Stimulated activated CD8-positive, alpha-beta memory T cell treated with anti-CD3 and anti-CD28 coated beads, Interleukin-15, amount 100 ng/mL, for 1 hour (primary cell): ENCODE results near the gene KCNK5.

Experiments
- DNase-seq: peaks from one replicate; pipeline ENCODE4 v3.0.0-alpha.2; 2020; ENCODE audit warnings: low read depth

KCNK5 gene

GRCh38 chr6:39197922-39198500 lies 31.3 kb downstream of the KCNK5 start:
- no peak for DNase-seq

GRCh38 chr6:39197521-39197920 lies 31.8 kb downstream of the KCNK5 start:
- DNase-seq, result no peak

GRCh38 chr6:39196673-39197091 lies 32.6 kb downstream of the KCNK5 start:
- no peak for DNase-seq

GRCh38 chr6:39195792-39196385 lies 33.4 kb downstream of the KCNK5 start:
- DNase-seq, result no peak

- no peak for DNase-seq
Observed at GRCh38 chr6:39194466-39194865, 34.8 kb downstream of the KCNK5 start.

GRCh38 chr6:39193201-39193791 lies 36.0 kb downstream of the KCNK5 start:
- DNase-seq, result no peak

GRCh38 chr6:39192736-39193135 lies 36.5 kb downstream of the KCNK5 start:
- DNase-seq, result no peak

- DNase-seq, result no peak
Observed at GRCh38 chr6:39191236-39191930, 37.9 kb downstream of the KCNK5 start.

- no peak for DNase-seq
Observed at GRCh38 chr6:39190545-39191235, 38.6 kb downstream of the KCNK5 start.

- no peak for DNase-seq
Observed at GRCh38 chr6:39189915-39190544, 39.2 kb downstream of the KCNK5 start.

- no peak for DNase-seq
Observed at GRCh38 chr6:39189131-39189530, 40.1 kb downstream of the KCNK5 start.

GRCh38 chr6:39188571-39188970 lies 40.7 kb downstream of the KCNK5 start:
- no peak for DNase-seq

- DNase-seq, result no peak
Observed at GRCh38 chr6:39188098-39188450, 41.2 kb downstream of the KCNK5 start.

GRCh38 chr6:39184906-39185580 lies 44.2 kb downstream of the KCNK5 start:
- DNase-seq, result no peak

- no peak for DNase-seq
Observed at GRCh38 chr6:39182604-39183003, 46.7 kb downstream of the KCNK5 start.

GRCh38 chr6:39181826-39182225 lies 47.4 kb downstream of the KCNK5 start:
- no peak for DNase-seq

- no peak for DNase-seq
Observed at GRCh38 chr6:39181333-39181732, 47.9 kb downstream of the KCNK5 start.

- no peak for DNase-seq
Observed at GRCh38 chr6:39178804-39179203, 50.5 kb downstream of the KCNK5 start.

GRCh38 chr6:39178235-39178634 lies 51.0 kb downstream of the KCNK5 start:
- no peak for DNase-seq

GRCh38 chr6:39177130-39177529 lies 52.1 kb downstream of the KCNK5 start:
- no peak for DNase-seq

- no peak for DNase-seq
Observed at GRCh38 chr6:39173270-39173669, 56.0 kb downstream of the KCNK5 start.

- DNase-seq, result no peak
Observed at GRCh38 chr6:39172377-39172757, 56.9 kb downstream of the KCNK5 start.
